SK-MEL-5 (cell line): Measurements from ENCODE around the gene GRK7. TPM values are rescaled to one million over a fixed set of nuclear protein-coding genes. Genes with fewer than 3 reads are reported as not detected.

Source experiments
- DNase-seq: peaks from one replicate; pipeline ENCODE4 v3.0.0-alpha.2; 2016; ENCODE audit warnings: low read depth, low spot score
- in situ Hi-C: cut with HindIII; loops from 2 replicates; pipeline ENCODE4 v1.10.0; 2016; ENCODE audit warnings: low sequenced_read_pairs, high pct_unique_total_duplicates, low pct_unique_long_range_greater_than_20kb
- small RNA-seq, 2 experiments: library from RNA; depleted of rRNA; stranded (forward); fragments of <200 nt; gene quantifications; one replicate each; pipeline ENCODE3, GENCODE V24; 2014
- total RNA-seq: library from RNA; depleted of rRNA; stranded (reverse); fragments of >200 nt; shearing (Covaris generic); gene quantifications from 2 replicates; pipeline ENCODE4 v1.2.3, GENCODE V29; 2014; rRNA removed

Gene GRK7
- total RNA-seq, 1 experiment from 2014 or later, result not detected

DNA sequence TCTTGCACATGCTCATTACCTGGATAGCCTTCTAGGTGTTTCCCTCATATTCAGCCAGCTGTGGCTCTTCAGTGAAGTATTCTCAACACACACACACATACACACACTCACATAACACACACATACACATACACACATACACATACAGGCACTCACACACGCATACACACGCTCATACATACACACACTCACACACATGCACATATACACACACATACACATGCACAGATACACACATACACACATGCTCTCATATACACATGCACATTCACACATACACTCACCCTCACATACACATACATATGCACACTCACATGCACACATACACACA, 41.2 kb downstream of the GRK7 start:
- in situ Hi-C loops, result no loop called here
- no peak for DNase-seq

DNA sequence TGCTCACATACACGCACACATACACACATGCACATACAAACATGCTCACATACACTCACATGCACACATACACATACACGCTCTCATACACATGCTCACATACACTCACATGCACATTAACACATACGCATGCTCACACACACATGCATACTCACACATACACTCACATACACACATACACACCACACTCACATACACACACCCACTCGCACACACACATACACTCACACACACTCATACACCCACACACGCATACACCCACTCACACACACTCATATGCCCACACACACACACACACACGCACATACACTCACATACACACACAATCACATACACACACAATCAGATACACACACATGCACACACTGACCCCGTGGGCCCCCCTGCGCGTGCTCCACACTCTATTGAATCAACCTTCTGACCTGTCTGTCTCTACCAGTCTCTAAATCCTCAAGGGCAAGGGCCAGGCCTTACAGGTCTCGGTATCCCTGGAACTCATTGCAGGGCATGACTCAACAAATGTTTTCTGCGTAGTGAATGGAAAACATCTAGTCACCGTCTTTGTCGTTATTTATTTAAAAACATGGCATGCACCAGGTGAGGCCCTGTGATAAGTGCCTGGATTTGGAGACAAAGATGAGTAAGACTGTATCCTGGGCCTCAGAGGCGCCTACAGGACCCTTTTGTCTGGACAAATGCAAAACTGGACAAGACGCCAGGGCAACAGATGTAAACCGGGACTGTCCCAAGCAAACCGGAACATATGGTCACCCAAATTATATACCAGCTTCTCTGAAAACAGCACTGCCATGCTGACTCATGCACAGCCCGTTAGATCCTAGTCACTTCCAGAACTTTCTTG, 41.8 kb downstream of the GRK7 start:
- DNase-seq, result no peak
- in situ Hi-C loops, result no loop called here

DNA sequence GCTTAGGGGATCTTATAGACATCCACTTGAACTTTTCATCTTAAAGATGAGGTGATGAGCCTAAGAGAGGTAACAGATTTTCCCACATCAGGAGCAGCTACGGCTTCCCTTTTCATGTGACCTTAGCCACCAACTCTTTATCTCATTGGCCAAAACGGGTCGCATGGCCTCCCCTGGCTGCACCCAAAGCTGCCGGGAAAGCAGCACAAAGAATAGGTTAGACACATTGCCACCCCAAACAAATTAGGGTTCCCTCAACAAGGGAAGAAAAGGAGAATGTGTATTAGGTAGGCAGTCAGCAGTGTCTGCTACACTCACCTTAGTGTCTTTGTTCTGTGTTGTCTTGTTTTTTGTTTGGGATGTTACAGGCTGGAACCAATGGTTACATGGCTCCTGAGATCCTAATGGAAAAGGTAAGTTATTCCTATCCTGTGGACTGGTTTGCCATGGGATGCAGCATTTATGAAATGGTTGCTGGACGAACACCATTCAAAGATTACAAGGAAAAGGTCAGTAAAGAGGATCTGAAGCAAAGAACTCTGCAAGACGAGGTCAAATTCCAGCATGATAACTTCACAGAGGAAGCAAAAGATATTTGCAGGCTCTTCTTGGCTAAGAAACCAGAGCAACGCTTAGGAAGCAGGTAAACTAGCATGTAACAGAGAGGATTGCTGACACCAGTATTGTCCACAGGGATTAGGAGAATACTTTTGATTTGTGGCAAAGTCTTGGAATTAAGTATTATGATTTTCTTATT, 44.2 kb downstream of the GRK7 start:
- DNase-seq, result no peak
- in situ Hi-C loops, result no loop called here

DNA sequence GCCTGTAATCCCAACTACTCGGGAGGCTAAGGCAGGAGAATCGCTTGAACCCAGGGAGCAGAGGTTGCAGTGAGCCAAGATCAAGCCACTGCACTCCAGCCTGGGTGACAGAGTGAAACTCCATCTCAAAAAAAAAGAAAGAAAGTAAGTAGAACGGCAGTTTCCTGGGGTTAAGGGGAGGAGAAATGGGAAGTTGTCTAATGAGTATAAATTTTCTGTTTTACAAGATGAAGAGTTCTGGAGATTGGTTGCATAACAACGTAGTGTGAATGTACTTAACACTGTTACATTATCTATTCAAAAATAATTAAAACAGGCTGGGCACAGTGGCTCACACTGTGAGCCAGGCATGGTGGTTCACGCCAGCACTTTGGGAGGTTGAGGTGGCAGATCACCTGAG, 45.4 kb downstream of the GRK7 start:
- no peak for DNase-seq
- in situ Hi-C loops, result no loop called here

DNA sequence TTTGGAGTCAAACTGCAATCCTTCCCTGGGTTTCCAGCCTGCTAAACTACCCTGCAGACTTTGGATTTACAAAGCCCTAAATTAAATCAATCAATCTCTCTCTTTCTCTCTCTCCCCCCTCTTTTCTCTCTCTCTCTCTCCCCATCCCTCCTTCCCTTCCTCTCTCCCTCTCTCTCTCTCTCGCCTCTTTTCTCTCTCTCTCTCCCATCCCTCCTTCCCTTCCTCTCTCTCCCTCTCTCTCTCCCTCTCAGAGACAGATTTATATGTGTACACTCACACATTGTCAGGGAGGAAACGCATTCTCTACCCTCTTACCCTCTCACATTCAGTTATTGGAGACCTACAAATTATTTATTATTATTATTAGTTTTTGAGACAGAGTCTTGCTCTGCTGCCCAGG, 47.0 kb downstream of the GRK7 start:
- DNase-seq, result no peak
- in situ Hi-C loops, result no loop called here

DNA sequence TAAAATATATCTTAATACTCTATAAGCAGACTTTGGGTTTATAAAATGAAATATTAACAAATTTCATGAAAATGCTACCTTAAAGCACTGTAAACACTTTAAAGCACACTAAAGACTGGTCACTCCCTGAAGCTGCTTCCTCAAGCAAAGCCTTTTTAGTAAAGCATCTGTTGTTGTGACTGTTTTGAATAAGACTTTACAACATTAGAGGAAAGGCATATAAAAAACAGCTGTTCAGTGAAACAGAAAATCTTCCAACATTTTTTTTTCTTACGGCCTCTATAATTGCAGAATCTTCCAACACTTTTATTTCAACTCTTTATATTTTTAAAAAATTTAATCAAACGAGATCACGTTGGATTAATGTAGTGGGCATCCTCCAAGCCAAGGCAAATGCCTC, 48.1 kb downstream of the GRK7 start:
- in situ Hi-C loops, result no loop called here

DNA sequence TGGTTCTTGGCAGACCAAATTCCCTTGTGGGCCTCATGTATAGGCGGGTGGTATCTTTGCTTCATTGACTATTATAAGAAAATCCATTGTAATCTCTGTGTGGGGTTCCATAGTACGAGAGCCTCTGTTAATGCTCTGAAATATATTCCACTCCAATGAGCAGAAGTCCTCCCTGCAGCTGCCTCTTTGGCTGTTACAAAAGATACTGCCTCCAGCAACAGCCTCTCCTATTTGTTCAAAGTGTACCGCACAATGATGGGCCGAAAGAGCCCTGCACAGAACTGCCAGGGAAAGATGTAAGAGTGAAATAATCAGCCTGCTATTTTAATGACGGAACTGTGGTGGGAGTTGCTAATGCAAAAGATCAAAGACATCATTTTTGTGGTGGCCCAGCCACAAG, 48.9 kb downstream of the GRK7 start:
- in situ Hi-C loops, result no loop called here
- no peak for DNase-seq

More for the DNA sequence above, 48.1 kb downstream of the GRK7 start:
- no peak for DNase-seq

DNA sequence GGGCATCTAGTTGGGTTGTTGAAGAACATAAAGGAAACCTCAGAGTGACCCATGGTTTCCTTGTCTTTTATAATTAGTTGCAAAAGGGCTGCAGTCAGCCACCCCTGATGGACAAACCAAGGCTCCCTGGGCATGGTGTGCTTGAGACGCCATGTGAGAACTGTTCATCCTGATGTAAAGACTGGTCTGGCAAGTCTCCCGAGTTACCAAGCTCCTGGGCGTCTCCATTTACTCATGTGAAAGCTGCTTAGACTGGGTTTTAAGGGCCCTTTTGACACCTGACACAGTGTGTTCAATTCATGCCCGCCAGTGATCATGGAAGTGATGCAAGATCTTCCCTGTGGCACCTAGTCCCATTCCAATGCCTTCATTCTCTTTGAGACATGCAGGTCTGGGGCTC, 49.4 kb downstream of the GRK7 start:
- in situ Hi-C loops, result no loop called here
- no peak for DNase-seq

Small RNA genes lying within 50 kb of the gene (small RNA-seq; reads per million reads assigned to genes)
- gene AC112771.1, result 0 reads per million in 2 experiments

Other genes with a start within 250 kb of the GRK7 start
- gene RNF7, start 25.1 kb upstream of the GRK7 start, total RNA-seq, result 75.3 and 77.7 TPM in 2 replicates
- 80.7 and 81.6 TPM in 2 replicates for gene ATP1B3, start 113.2 kb downstream of the GRK7 start, total RNA-seq